ENCODE data around the gene HPGD. TPM values are rescaled to one million over a fixed set of nuclear protein-coding genes. Genes with fewer than 3 reads are reported as not detected.

Gene HPGD
- total RNA-seq, 2 experiments from 2014 or later, result 9.3 to 10.4 TPM

DNA sequence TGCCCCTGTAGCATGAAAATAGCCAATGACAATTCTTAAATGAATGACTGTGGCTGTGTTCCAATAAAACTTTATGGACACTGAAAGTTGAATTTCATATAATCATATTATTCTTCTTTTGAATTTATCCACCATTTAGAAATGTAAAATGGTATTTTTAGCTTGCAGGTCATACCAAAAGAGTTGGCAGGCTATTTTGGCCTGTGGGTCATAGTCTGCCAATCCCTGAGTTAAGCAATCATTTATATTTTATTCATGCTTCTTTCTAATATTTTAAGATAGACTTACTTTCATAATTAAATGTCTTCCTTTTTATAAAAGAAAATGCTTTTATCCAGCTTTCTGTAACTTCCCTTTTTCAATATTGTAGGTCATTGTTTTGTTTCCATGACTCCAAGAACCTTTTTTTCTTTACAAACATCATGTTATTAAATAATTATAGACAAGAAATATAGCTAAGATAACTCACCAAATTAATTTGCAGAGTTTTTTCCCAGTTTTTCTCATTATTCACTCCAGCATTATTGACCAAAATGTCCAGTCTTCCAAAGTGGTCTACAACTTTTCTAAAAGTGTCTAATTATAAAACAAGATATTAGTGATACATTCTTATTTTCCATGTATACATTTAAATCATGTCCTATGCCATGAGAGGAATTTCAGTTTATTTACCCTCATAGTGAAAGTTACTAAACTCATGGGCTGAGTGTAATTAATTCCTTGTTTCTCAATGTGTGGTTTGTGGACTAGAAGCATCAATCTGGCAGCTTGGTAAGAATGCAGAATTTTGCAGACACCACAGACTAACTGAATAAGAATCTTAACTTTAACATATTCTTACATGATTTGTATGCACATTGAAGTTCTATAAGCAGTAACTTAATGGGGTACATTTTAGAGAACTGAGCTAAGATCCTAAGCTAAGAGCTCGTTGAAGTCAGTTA lies 4.5 kb downstream of the HPGD start:
- intact Hi-C loops (cut with DNase I, micrococcal nuclease), result no loop called here
- ATAC-seq (ENCODE audit: poor library complexity), result no peak
- TF ChIP-seq, protein P1, sequence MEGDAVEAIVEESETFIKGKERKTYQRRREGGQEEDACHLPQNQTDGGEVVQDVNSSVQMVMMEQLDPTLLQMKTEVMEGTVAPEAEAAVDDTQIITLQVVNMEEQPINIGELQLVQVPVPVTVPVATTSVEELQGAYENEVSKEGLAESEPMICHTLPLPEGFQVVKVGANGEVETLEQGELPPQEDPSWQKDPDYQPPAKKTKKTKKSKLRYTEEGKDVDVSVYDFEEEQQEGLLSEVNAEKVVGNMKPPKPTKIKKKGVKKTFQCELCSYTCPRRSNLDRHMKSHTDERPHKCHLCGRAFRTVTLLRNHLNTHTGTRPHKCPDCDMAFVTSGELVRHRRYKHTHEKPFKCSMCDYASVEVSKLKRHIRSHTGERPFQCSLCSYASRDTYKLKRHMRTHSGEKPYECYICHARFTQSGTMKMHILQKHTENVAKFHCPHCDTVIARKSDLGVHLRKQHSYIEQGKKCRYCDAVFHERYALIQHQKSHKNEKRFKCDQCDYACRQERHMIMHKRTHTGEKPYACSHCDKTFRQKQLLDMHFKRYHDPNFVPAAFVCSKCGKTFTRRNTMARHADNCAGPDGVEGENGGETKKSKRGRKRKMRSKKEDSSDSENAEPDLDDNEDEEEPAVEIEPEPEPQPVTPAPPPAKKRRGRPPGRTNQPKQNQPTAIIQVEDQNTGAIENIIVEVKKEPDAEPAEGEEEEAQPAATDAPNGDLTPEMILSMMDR (IDR thresholded peaks at IDR 0.05), result no peak
- Mint-ChIP-seq H3K4me1 (ENCODE audit: low read depth) (peaks cover 16% of the 10 kb centered on the region), H3K9me3 (no peaks in the 10 kb centered on the region), H3K4me3 (no peak overlapping the region), H3K27ac (no peak overlapping the region), H3K27me3 (no peaks in the 10 kb centered on the region), H3K36me3 (ENCODE audit: low read depth) (no peaks in the 10 kb centered on the region)
- DNase-seq, result no peak
- CTCF ChIA-PET, result no interaction called here
- peaks cover 0 to 7% of the 10 kb centered on the region in 2 experiments for H3K9me3 ChIP-seq (ENCODE audit: control insufficient read depth in 1 of 2, insufficient read depth in 1 of 2, low read length in 2 of 2)
- H3K4me3 ChIP-seq (ENCODE audit: low read length), result no peak overlapping the region
- POLR2A ChIA-PET, result interaction anchor here (0.9 kb wide), 1 partner anchor 9 kb away, joined by 4 read pairs; no protein-coding TSS in a partner anchor
- H3K27ac ChIP-seq (ENCODE audit: low read depth in 1 of 2, low read length in 2 of 2), result no peak overlapping the region
- no peaks in the 10 kb centered on the region for H3K36me3 ChIP-seq (ENCODE audit: insufficient read depth, low read length)
- H3K27me3 ChIP-seq (ENCODE audit: control insufficient read depth in 1 of 2, insufficient read depth in 2 of 2, low read length in 2 of 2), result peaks cover 2 to 11% of the 10 kb centered on the region in 2 experiments
- peaks cover 4% of the 10 kb centered on the region for H3K4me1 ChIP-seq (ENCODE audit: insufficient read depth, low read length)

DNA sequence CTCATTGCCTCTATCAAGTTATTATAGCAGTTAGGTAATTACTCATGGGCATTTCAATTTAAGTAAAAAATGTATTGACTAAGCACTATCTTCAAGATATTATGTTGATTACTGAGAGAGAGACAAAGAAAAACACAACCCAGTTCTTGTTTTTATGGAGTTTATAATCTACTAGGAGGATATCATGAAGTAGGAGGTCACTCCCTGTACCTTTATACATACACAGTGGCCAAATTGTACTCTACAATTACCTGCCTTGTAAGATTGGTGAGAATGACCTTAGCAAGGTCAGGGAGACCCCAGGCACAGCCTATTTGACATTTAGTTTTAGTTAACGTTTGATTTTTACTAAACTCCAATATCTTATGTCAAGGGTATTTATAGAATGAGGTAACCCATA lies 5.5 kb downstream of the HPGD start:
- intact Hi-C loops (cut with DNase I, micrococcal nuclease), result no loop called here
- H3K27me3 Mint-ChIP-seq, result no peaks in the 10 kb centered on the region
- DNase-seq (no peak), ATAC-seq (ENCODE audit: poor library complexity) (no peak)
- Histone ChIP-seq H3K9me3 (ENCODE audit: control insufficient read depth in 1 of 2, insufficient read depth in 1 of 2, low read length in 2 of 2) (no peaks in the 10 kb centered on the region), H3K4me3 (ENCODE audit: low read length) (no peak overlapping the region), H3K36me3 (ENCODE audit: insufficient read depth, low read length) (no peaks in the 10 kb centered on the region), H3K27ac (ENCODE audit: low read depth in 1 of 2, low read length in 2 of 2) (no peak overlapping the region), H3K4me1 (ENCODE audit: insufficient read depth, low read length) (peaks cover 3% of the 10 kb centered on the region), H3K27me3 (ENCODE audit: control insufficient read depth in 1 of 2, insufficient read depth in 2 of 2, low read length in 2 of 2) (peaks cover 0 to 4% of the 10 kb centered on the region in 2 experiments)
- no peaks in the 10 kb centered on the region for H3K36me3 Mint-ChIP-seq (ENCODE audit: low read depth)
- peaks cover 15% of the 10 kb centered on the region for H3K4me1 Mint-ChIP-seq (ENCODE audit: low read depth)
- H3K27ac Mint-ChIP-seq, result no peak overlapping the region
- POLR2A ChIA-PET, result interaction anchor here (0.9 kb wide), 1 partner anchor 8 kb away, joined by 4 read pairs; no protein-coding TSS in a partner anchor
- no peak overlapping the region for H3K4me3 Mint-ChIP-seq
- CTCF ChIA-PET, result no interaction called here
- TF ChIP-seq, protein P1 (IDR thresholded peaks at IDR 0.05), result no peak
- no peaks in the 10 kb centered on the region for H3K9me3 Mint-ChIP-seq

DNA sequence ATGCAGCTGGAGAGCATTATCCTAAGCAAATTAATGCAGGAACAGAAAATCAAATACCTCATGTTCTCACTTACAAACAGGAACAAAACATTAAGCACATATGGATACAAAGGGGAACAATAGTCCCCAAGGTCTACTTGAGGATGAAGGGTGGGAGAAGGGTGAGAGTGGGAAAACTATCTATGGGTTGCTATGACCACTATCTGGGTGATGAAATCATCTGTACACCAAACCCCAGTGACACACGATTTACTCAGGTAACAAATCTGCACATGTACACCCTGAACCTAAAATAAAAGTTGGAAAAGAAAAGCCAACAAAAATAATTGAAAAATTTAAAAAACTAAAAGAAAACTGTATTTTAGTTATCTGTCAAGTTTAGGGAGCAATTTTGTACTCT lies 5.9 kb downstream of the HPGD start:
- Histone ChIP-seq H3K36me3 (ENCODE audit: insufficient read depth, low read length) (no peaks in the 10 kb centered on the region), H3K4me1 (ENCODE audit: insufficient read depth, low read length) (no peaks in the 10 kb centered on the region), H3K4me3 (ENCODE audit: low read length) (no peak overlapping the region), H3K9me3 (ENCODE audit: control insufficient read depth in 1 of 2, insufficient read depth in 1 of 2, low read length in 2 of 2) (peaks cover 0 to 3% of the 10 kb centered on the region in 2 experiments), H3K27me3 (ENCODE audit: control insufficient read depth in 1 of 2, insufficient read depth in 2 of 2, low read length in 2 of 2) (no peaks in the 10 kb centered on the region), H3K27ac (ENCODE audit: low read depth in 1 of 2, low read length in 2 of 2) (no peak overlapping the region)
- TF ChIP-seq, protein P1 (IDR thresholded peaks at IDR 0.05), result no peak
- Mint-ChIP-seq H3K9me3 (no peaks in the 10 kb centered on the region), H3K27ac (no peak overlapping the region), H3K27me3 (no peaks in the 10 kb centered on the region), H3K4me1 (ENCODE audit: low read depth) (peaks cover 11% of the 10 kb centered on the region), H3K4me3 (no peak overlapping the region), H3K36me3 (ENCODE audit: low read depth) (no peaks in the 10 kb centered on the region)
- intact Hi-C loops (cut with DNase I, micrococcal nuclease), result no loop called here
- no peak for ATAC-seq (ENCODE audit: poor library complexity)
- no peak for DNase-seq
- ChIA-PET CTCF (no interaction called here), POLR2A (no interaction called here)
